SW480 (cell line): ENCODE results near the gene SIN3B.
A peak's percentile ranks its signal among the peaks of the same experiment; 100 is the strongest.

Experiments
- DNase-seq: peaks from one replicate; pipeline ENCODE4 v3.0.0-alpha.2; 2016; ENCODE audit warnings: low spot score

Gene SIN3B

DNA sequence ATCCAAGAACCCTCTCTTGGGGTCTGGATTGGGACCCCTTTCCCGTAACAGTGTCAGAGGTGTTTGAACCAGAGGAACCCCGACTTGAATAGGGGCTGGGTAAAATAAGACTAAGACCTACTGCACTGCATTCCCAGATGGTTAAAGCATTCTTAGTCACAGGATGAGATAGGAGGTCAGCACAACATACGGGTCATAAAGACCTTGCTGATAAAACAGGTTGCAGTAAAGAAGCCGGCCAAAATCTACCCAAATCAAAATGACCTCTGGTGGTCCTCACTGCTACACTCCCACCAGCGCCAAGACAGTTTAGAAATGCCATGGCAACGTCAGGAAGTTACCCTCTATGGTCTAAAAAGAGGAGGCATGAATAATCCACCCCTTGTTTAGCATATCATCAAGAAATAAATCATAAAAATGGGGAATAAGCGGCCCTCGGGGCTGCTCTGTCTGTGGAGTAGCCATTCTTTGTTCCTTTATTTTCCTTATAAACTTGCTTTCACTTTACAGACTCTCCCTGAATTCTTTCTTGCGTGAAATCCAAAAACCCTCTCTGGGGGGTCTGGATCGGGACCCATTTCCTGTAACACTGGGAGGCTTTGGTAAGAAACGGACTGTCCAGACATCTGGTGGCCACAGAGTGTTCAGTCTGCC, 4.4 kb upstream of the SIN3B start:
- no peak for DNase-seq

- peak; percentile 18 for DNase-seq
Observed at GRCh38 chr19:16825312-16826052, 3.7 kb upstream of the SIN3B start.

GRCh38 chr19:16829822-16830289, 658 bp downstream of the SIN3B start:
- no peak for DNase-seq

DNA sequence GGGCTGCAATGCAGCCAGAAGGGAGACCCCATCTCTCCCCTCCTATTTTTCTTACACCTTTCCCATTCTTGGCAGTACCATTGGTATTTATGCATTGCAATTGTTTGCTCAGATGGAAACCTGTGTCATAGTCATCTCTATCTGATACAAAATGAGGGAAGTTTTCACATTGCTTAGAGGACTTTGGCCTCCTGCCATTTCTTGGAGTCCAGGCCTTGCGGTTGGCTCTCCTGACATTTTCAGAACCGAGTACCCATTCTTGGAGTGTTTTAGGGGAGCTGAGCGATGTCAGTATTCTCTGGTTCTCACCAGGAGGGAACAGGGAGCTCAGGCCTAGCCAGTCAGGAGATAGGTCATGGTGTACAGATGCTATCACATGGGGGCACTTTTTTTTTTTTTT, 1.5 kb downstream of the SIN3B start:
- no peak for DNase-seq

DNA sequence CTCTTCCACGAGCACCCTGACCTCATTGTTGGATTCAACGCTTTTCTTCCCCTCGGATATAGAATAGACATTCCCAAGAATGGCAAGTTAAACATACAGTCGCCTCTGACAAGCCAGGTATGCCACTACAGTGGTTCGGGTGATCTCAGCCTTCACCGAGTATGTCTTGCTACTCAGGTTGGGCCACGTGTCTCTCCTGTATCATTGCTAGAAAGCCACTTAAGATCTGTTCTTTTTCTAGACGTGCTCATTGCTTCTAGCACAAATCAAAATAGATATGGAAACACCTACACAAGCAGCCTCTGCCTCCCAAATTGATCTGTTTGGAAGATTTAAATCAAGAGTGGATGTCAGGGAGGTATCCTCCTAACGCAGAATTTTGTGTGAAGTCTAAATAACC, 2.3 kb downstream of the SIN3B start:
- DNase-seq: no peak

- DNase-seq: no peak
Observed at GRCh38 chr19:16834747-16835146, 5.5 kb downstream of the SIN3B start.

DNA sequence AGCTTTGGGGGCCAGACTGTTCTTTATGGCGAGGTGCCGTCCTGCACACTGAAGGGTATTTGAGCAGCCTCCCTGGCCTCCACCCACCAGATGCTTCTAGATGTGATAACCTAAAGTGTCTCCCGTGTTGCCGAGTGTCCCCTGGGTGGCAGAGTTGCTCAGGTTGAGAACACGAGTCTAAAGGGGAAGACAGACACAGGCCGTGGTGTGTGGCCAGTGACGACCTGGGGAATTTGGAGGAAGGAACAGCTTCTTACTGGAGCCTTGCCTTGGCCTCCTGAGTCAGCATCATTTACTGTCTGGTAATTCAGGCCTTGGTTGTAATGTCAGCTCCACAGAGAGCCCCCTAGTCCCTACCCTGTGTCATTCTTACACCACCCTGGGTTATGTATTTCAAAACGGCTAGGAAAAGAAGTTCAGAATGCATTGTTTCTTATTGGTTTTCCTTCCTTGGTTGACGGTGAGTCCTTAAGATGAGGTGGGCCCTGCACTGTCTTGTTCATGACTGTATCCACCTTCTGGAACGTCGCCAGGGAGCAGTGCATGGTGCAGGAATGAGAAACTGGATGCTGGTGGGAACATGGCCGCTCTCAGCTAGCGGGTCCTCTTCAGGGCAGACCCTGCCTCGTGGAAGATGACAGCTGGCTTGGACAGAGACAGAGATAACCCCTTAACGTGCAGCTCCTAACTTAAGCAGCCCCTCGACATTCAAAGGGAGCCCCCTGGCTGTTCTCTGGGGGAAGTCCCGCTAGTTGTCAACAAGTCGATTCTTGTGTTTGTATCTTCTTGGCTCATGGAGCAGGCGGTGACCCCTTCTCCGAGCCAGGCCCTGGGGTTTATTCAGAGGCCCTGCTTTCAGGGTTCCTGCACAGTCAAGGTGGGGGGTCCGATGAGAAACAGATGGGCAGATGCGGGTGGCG, 7.2 kb downstream of the SIN3B start:
- DNase-seq: peak; percentile 22

DNA sequence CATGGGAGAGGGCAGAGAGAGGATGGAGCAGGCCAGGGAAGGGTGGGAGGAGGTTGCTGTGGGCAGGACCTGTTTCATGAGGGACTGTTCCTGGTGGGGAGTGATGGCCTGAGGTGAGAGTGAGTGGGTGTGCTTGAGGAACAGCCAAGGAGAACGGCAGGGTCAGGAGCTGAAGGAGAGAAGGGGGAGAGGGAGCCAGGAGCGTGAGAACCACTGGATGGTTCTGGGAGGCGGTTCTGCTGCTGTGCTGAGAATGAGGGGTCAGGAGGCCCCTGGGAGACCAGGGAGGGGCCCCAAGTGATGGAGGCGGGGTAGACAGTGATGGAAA, 7.8 kb downstream of the SIN3B start:
- no peak for DNase-seq

DNA sequence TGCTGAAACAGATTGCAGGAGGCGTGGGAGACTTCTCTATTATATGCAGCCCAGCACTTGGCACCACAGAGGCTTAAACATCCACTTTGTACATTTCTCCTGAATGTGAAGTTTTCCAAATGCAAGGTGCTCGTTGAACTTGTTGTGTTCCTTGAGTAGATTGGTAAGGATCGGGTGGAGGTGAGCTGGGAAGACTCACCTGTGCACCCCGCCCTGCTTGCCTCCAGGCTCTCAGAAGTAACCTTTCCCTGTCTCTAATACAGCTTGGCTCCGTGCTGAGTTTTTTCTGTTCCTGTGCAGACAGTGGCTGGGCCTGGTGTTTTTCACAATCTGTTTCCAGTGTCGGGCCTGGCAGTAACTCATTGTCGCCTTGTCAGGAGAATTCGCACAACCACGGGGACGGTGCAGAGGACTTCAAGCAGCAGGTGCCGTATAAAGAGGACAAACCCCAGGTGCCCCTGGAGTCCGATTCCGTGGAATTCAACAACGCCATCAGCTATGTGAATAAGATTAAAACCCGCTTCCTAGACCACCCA, 12.3 kb downstream of the SIN3B start:
- DNase-seq: no peak

GRCh38 chr19:16846901-16847300, 17.7 kb downstream of the SIN3B start:
- no peak for DNase-seq

- no peak for DNase-seq
Observed at GRCh38 chr19:16847430-16847829, 18.2 kb downstream of the SIN3B start.

DNA sequence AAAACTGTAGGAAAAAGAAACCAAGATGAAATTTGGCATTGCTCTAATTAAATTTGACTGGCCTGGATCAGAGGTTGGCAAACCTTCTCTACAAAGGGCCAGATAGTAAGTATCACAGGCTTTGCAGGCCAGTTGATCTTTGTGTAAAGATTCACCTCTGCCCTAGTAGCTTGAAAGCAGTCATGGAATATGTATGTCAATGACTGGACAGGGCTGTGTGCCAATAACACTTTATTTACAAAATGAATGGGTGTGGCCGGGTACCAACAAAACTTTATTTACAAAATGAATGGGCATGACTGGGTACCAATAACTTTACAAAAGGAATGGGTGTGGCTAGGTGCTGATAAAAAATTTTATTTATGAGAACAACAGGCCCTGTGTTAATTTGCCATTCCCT, 20.0 kb downstream of the SIN3B start:
- no peak for DNase-seq

DNA sequence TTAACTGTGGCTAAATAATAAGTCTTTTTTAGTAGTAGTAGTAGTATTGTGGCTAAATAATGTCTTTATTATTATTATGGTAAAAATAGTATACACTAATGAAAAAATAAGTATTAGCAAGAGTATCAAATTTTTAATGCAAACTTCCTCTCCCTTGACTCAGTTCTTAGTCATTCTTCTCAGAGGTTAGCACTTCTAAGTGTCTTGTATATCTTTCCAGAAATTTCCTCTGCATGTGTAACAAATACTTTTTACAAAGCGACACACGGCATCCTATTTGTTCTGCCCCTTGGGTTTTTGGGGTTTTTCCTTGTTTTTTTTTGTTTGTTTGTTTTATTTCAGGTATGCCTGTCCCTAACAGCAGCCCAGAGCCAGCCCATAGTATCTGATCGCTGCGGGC, 20.9 kb downstream of the SIN3B start:
- DNase-seq: no peak

GRCh38 chr19:16851031-16851712, 22.0 kb downstream of the SIN3B start:
- DNase-seq: no peak

DNA sequence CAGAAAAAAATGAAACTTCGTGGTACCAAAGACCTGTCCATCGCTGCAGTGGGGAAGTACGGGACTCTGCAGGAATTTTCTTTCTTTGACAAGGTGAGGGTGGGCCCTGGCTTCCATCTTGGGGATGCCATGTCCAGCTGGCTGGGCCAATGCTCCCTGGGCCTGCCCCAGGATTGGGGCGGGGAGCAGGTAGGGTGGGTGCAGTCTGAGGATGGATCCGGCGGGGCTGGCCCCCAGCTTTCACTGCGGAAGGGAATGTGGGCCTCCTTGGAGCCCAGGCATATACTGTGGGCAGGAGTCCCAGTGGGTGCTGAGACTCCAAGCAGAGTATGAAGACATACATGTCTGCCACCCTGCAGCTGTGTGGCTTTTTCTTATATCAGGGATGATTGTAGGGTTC, 23.9 kb downstream of the SIN3B start:
- DNase-seq: no peak

DNA sequence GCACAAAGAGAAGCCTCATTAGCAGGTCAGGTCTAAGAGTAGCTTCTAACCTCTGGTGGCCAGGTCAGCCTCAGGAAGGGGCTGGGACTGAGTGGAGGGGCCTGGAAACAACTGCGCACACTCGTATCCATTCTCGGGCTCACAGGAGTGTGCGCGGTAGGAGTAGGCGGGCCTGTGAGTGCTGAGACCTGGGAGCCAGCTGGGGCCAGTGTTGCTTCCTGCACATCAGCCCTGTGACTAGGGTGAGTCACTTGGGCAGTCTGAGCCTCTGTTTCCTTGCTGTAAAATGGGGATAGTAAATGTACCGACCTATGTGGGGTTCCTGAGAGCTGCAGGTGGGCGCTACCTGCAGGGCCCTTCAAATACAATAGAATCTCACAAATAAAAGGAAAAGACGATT, 26.9 kb downstream of the SIN3B start:
- no peak for DNase-seq

DNA sequence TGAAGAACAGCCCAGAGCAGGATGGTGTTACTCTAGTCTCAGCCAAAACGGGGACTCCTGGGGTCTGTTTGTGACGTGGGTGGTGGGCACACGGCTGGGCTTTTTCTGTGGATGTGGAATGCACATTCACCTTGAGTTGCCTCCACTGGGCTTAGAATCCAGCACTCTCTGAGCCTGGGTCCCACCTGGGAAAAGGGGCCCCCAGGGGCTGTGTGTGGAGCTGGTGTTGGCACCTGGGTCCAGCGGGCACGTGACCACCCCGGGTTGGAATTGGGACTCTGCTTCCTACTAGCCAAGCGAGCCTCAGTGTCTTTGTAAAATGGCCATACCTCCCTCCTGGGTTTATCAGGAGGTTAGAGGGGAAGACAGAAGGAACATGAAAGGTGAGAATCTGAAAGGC, 30.4 kb downstream of the SIN3B start:
- DNase-seq: no peak

DNA sequence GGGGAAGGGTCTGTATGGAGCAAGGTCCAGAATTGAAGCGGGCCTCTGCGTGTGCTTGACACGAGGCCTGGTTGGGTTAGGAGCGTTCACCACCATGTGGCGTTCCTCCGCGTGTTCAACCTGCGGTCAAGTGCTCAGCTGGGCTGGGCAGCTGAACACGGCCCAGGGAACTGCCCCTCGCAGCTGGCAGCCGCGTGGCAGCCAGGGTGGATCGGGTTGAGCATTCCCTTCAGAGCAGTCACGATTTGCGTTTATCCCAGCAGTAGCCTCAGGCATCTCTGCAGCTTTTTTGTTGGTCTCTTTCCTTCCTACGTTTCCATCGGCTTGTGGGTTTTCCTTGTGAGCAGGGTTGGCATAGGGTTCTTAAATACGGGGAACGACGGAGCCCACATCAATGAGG, 30.9 kb downstream of the SIN3B start:
- DNase-seq: no peak

GRCh38 chr19:16861011-16861410, 31.8 kb downstream of the SIN3B start:
- no peak for DNase-seq

DNA sequence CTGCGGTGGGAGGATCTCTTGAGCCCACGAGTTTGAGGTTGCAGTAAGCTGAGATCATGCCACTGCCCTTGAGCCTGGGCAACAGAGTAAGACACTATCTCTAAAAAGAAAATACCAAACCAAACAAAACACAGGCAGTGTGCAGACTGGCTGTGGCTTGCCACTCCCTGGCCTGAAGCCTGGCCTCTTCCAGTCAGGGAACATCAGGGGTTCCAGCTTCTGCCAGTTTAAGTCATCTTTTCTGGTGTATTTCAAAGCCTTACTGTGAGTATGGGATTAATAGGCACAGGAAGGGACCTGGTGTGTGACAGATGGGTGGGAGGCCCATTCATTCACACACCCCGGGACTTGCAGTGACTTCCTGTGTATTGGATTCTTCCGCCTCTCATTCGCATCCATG, 32.6 kb downstream of the SIN3B start:
- no peak for DNase-seq

GRCh38 chr19:16862826-16863415, 33.7 kb downstream of the SIN3B start:
- DNase-seq: no peak

- no peak for DNase-seq
Observed at GRCh38 chr19:16867211-16867610, 38.0 kb downstream of the SIN3B start.
